ENCODE results near the gene NRARP. TPM values are rescaled to one million over a fixed set of nuclear protein-coding genes. Genes with fewer than 3 reads are reported as not detected.

NRARP gene
- total and polyA plus RNA-seq, 2 donors (not counting 1 experiment from before 2014, with no cell fraction given), result 5.7 to 11.5 TPM

DNA sequence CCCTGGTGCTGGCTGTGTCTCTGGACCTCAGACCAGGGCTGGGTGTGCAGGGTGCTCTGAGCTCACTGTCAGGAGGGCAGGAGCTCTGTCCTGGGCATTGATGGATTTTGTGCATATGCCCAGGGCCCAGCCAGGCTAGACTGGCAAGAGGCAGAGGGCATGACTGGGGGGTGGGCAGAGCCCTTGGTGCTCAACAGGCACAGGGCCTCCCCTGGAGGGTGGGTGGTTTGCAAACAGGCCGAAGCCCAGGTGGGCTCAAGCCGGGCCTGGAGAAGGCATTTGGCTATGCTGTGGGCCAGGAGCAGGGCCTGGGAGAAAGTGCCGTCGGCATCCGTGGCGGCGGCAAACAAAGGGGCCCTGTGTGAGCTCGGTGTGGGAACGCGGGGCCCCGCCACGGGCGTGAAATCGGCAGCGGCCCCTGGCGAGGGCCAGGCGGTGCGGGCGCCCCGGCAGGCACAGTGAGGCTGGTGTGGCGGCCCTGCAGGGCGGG lies 1.9 kb upstream of the NRARP start:
- no peaks in the 10 kb centered on the region for H3K79me2 ChIP-seq (ENCODE audit: control insufficient read depth, insufficient read depth, low read length)
- no peak for DNase-seq
- intact Hi-C loops (cut with micrococcal nuclease), result no loop called here
- CTCF ChIA-PET, result interaction anchor here (1.1 to 4.1 kb wide), 7 partner anchors 12 to 140 kb away, joined by 3 to 25 read pairs (median 7); partner anchors contain the start of genes EXD3 and NOXA1
- TF ChIP-seq, protein P1, sequence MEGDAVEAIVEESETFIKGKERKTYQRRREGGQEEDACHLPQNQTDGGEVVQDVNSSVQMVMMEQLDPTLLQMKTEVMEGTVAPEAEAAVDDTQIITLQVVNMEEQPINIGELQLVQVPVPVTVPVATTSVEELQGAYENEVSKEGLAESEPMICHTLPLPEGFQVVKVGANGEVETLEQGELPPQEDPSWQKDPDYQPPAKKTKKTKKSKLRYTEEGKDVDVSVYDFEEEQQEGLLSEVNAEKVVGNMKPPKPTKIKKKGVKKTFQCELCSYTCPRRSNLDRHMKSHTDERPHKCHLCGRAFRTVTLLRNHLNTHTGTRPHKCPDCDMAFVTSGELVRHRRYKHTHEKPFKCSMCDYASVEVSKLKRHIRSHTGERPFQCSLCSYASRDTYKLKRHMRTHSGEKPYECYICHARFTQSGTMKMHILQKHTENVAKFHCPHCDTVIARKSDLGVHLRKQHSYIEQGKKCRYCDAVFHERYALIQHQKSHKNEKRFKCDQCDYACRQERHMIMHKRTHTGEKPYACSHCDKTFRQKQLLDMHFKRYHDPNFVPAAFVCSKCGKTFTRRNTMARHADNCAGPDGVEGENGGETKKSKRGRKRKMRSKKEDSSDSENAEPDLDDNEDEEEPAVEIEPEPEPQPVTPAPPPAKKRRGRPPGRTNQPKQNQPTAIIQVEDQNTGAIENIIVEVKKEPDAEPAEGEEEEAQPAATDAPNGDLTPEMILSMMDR (IDR thresholded peaks at IDR 0.05), result no peak
- TF ChIP-seq EZH2 (IDR thresholded peaks at IDR 0.05; ENCODE audit: borderline replicate concordance, insufficient read depth, low read depth, low read length, poor library complexity, severe bottlenecking), result no peak
- peaks cover 0 to 16% (median 0%) of the 10 kb centered on the region in 3 donors for H3K9me3 ChIP-seq (ENCODE audit: control extremely low read depth in 1 of 3, control insufficient read depth in 2 of 3, insufficient read depth in 1 of 3, low read length in 2 of 3)
- Mint-ChIP-seq H3K27ac (no peak overlapping the region), H3K4me3 (peak overlapping the region; percentile 49), H3K9me3 (ENCODE audit: insufficient read depth) (no peaks in the 10 kb centered on the region), H3K27me3 (peaks cover 6% of the 10 kb centered on the region), H3K4me1 (peaks cover 20% of the 10 kb centered on the region)
- no peak overlapping the region for H3K4me2 ChIP-seq (replicated peaks; ENCODE audit: low read depth, low read length, poor library complexity, severe bottlenecking)
- peaks cover 0 to 57% (median 24%) of the 10 kb centered on the region in 4 experiments for H3K27me3 ChIP-seq (replicated peaks in 1 of 4; ENCODE audit: control extremely low read depth in 1 of 4, control insufficient read depth in 3 of 4, insufficient read depth in 4 of 4, low read length in 3 of 4)
- H2AFZ ChIP-seq (ENCODE audit: insufficient read depth, low read depth, low read length, poor library complexity, severe bottlenecking), result no peak overlapping the region
- no peak overlapping the region for H3K9ac ChIP-seq (ENCODE audit: low read length)
- no peaks in the 10 kb centered on the region for H3K36me3 ChIP-seq (replicated peaks in 1 of 2; ENCODE audit: control extremely low read depth in 1 of 2, control insufficient read depth in 1 of 2, extremely low read depth in 1 of 2, insufficient read depth in 2 of 2, low read length in 1 of 2)
- H3K4me3 ChIP-seq (ENCODE audit: control extremely low read depth in 1 of 5, extremely low read depth in 1 of 5, insufficient read depth in 1 of 5, low read depth in 2 of 5, low read length in 4 of 5), result no peak overlapping the region
- POLR2A ChIA-PET, result interaction anchor here (1.1 kb wide), 1 partner anchor 17 kb away, joined by 4 read pairs; no protein-coding TSS in a partner anchor
- peaks cover 5% of the 10 kb centered on the region for H4K20me1 ChIP-seq (ENCODE audit: control insufficient read depth, insufficient read depth, low read length, poor library complexity, severe bottlenecking)
- 96% methylated on average over 22 of the region's 22 CpGs for WGBS (ENCODE audit: insufficient coverage)
- no peak for ATAC-seq (ENCODE audit: low read depth)
- peaks cover 45 to 51% of the 10 kb centered on the region in 2 donors for H3K4me1 ChIP-seq (ENCODE audit: control insufficient read depth in 2 of 2, insufficient read depth in 2 of 2, low read length in 2 of 2)
- no peak overlapping the region for H3K27ac ChIP-seq (ENCODE audit: low read length in 2 of 2)

DNA sequence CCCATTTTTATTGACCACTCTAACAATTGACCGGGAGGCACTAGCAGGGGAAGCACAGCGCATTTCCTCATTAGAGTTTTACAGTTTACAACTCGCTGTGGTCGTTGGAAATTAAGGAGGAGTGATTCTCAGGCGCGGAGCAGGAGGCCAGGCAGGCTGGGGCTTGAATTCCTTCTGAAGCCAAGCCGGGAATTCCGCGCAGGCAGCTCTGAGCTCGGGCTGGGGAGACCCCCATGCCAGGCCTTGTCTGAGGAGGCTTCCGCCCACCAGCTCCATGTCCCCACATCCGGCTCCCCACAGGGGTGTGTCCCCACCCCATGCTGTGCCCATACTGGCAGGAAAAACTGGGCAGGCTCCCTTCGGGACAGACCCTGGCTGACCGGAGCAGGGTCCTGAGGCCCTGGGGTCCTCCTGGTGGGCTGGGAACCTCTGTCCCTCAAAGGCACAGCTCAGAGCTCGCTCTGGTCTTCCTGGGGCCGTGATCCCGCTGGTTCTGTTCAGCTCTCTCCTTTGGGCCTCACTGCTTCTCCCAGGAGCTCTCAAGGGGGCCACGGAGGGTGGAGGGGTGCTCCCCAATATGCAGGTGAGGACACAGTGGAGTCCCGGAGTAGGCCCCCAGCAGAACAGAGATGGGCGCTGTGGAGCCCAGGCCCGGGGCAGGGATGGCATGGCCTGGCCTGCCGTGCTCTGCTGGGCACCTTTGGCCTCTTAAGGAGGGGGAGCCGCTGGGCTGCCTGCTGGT lies 1.3 kb upstream of the NRARP start:
- DNase-seq, result no peak
- no peaks in the 10 kb centered on the region for H3K79me2 ChIP-seq (ENCODE audit: control insufficient read depth, insufficient read depth, low read length)
- CTCF ChIA-PET, result interaction anchor here (1.1 to 4.1 kb wide), 7 partner anchors 13 to 141 kb away, joined by 3 to 25 read pairs (median 7); partner anchors contain the start of genes EXD3 and NOXA1
- POLR2A ChIA-PET, result interaction anchor here (1.1 kb wide), 1 partner anchor 17 kb away, joined by 4 read pairs; no protein-coding TSS in a partner anchor
- peak overlapping the region; percentile 96 for H3K4me2 ChIP-seq (replicated peaks; ENCODE audit: low read depth, low read length, poor library complexity, severe bottlenecking)
- Mint-ChIP-seq H3K4me3 (peak overlapping the region; percentile 49), H3K4me1 (peaks cover 20% of the 10 kb centered on the region), H3K27ac (peak overlapping the region; percentile 20), H3K9me3 (ENCODE audit: insufficient read depth) (no peaks in the 10 kb centered on the region), H3K27me3 (peaks cover 7% of the 10 kb centered on the region)
- no peak for ATAC-seq (ENCODE audit: low read depth)
- H3K27ac ChIP-seq (ENCODE audit: low read length in 2 of 2), result no peak overlapping the region
- peaks cover 0 to 22% (median 0%) of the 10 kb centered on the region in 3 donors for H3K9me3 ChIP-seq (ENCODE audit: control extremely low read depth in 1 of 3, control insufficient read depth in 2 of 3, insufficient read depth in 1 of 3, low read length in 2 of 3)
- WGBS (ENCODE audit: insufficient coverage), result 75% methylated on average over 20 of the region's 23 CpGs
- intact Hi-C loops (cut with micrococcal nuclease), result no loop called here
- H3K36me3 ChIP-seq (replicated peaks in 1 of 2; ENCODE audit: control extremely low read depth in 1 of 2, control insufficient read depth in 1 of 2, extremely low read depth in 1 of 2, insufficient read depth in 2 of 2, low read length in 1 of 2), result no peaks in the 10 kb centered on the region
- H4K20me1 ChIP-seq (ENCODE audit: control insufficient read depth, insufficient read depth, low read length, poor library complexity, severe bottlenecking), result peaks cover 5% of the 10 kb centered on the region
- peak overlapping the region in 2 of 5 experiments; percentile 50 to 63 for H3K4me3 ChIP-seq (ENCODE audit: control extremely low read depth in 1 of 5, extremely low read depth in 1 of 5, insufficient read depth in 1 of 5, low read depth in 2 of 5, low read length in 4 of 5)
- peak overlapping the region; percentile 85 for H2AFZ ChIP-seq (ENCODE audit: insufficient read depth, low read depth, low read length, poor library complexity, severe bottlenecking)
- peaks cover 0 to 63% (median 30%) of the 10 kb centered on the region in 4 experiments for H3K27me3 ChIP-seq (replicated peaks in 1 of 4; ENCODE audit: control extremely low read depth in 1 of 4, control insufficient read depth in 3 of 4, insufficient read depth in 4 of 4, low read length in 3 of 4)
- H3K9ac ChIP-seq (ENCODE audit: low read length), result peak overlapping the region; percentile 71
- TF ChIP-seq EZH2 (IDR thresholded peaks at IDR 0.05; ENCODE audit: borderline replicate concordance, insufficient read depth, low read depth, low read length, poor library complexity, severe bottlenecking), result no peak
- TF ChIP-seq, protein P1 (IDR thresholded peaks at IDR 0.05), result no peak
- peaks cover 46 to 51% of the 10 kb centered on the region in 2 donors for H3K4me1 ChIP-seq (ENCODE audit: control insufficient read depth in 2 of 2, insufficient read depth in 2 of 2, low read length in 2 of 2)
